Erythroblast (primary cell): ENCODE results near the gene AP3S2.

Experiments used
- GATA1 ChIP-seq: IDR thresholded peaks from 2 replicates; pipeline ENCODE4 v1.6.1; 2011; ENCODE audit warnings: low read depth, mild to moderate bottlenecking, control low read depth, low read length, moderate library complexity
- POLR2A ChIP-seq: IDR thresholded peaks from 2 replicates; pipeline ENCODE4 v1.6.1; 2011; ENCODE audit warnings: mild to moderate bottlenecking, low read length

GRCh38 chr15:89845305-89845893 is 48.4 kb downstream of the AP3S2 start:
- TF ChIP-seq POLR2A (no peak), GATA1 (no peak)
